NT2/D1 (cell line): Measurements from ENCODE around the gene ZNF513.

Source experiments
- SUZ12 ChIP-seq: IDR thresholded peaks from 2 replicates; pipeline ENCODE4 v1.6.1; 2011; ENCODE audit not compliant: insufficient read length, insufficient read depth; ENCODE audit errors: extremely low read depth
- YY1 ChIP-seq: IDR thresholded peaks from 2 replicates; pipeline ENCODE4 v1.6.1; 2011; ENCODE audit not compliant: insufficient read length, insufficient read depth

DNA sequence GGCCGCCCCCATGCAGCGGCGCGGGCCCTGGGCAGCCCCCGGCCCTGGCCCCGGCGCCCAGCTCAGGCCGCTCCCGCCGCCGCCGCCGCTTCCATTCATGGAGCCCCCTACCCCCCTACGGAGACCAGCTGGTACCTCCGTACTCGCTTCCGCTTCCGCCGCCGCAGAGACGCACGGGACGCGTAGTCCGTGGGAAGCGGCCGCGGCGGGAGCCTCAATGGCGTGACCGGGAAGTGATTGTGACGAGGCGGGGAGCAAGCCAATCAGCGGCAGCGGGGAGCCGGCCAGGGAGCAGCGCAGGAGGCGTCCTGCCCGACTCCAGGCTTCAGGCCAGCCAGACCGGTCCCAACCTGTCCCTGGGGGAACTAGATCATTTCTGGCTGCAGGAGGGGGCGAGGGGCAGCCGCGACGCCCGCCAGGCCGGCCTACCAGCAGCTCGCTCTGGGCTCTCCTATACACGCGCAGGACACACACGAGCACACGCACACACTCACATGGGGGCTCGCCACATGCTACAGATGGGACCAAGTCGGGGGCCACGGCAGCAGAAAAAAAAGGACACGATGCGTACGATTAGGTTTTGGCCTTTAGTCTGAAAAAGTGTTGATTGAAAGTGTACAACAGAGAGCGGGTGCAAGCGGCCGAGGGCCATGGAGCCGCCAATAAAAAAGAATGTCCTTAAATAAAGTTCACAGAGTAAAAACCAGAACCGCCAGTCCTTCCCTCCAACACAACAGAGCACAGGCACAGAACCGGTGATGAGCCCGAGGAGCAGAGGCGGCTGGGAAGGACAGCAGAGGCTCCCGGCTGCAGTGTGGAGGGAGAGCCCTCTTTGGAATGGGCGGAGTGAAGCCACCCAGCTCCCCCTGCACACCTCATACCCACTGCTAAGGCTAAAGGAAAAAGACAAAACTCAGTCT is at the start of gene ZNF513:
- TF ChIP-seq YY1, result no peak
- TF ChIP-seq SUZ12, result no peak
